Endodermal cell (in vitro differentiated cells): ENCODE measurements around the gene ALOXE3. TPM values are rescaled to one million over a fixed set of nuclear protein-coding genes. Genes with fewer than 3 reads are reported as not detected.

ENCODE experiments used
- DNase-seq: peaks from one replicate; pipeline ENCODE4 v3.0.0-alpha.2; 2017
- H3K27ac ChIP-seq: 2 replicates; pipeline ENCODE4 v1.5.1; 2013; ENCODE audit warnings: mild to moderate bottlenecking, low read depth, low read length, moderate library complexity
- H3K27me3 ChIP-seq: 2 replicates; pipeline ENCODE4 v1.6.1; 2013; ENCODE audit warnings: mild to moderate bottlenecking, low read length, moderate library complexity; ENCODE audit not compliant: insufficient read depth, control insufficient read depth, poor library complexity, severe bottlenecking
- H3K36me3 ChIP-seq: 2 replicates; pipeline ENCODE4 v1.7.0; 2013; ENCODE audit warnings: mild to moderate bottlenecking, low read length, moderate library complexity; ENCODE audit not compliant: control insufficient read depth, insufficient read depth
- H3K4me1 ChIP-seq: one replicate; pipeline ENCODE4 v1.7.0; 2013; ENCODE audit warnings: low read length; ENCODE audit not compliant: control insufficient read depth, insufficient read depth
- H3K4me3 ChIP-seq: 2 replicates; pipeline ENCODE4 v1.5.1; 2013; ENCODE audit warnings: mild to moderate bottlenecking, low read length, moderate library complexity
- H3K9ac ChIP-seq: 2 replicates; pipeline ENCODE4 v1.6.1; 2013; ENCODE audit warnings: mild to moderate bottlenecking, low read length, moderate library complexity; ENCODE audit not compliant: poor library complexity, severe bottlenecking; ENCODE audit errors: extremely low read depth
- H3K9me3 ChIP-seq: 2 replicates; pipeline ENCODE4 v1.6.1; 2013; ENCODE audit warnings: mild to moderate bottlenecking, low read length, moderate library complexity; ENCODE audit not compliant: control insufficient read depth
- H3K27ac Mint-ChIP-seq: 2 replicates; pipeline ENCODE4 v1.8.0; 2020; ENCODE audit warnings: mixed read lengths
- H3K27me3 Mint-ChIP-seq: 2 replicates; pipeline ENCODE4 v1.8.0; 2021; ENCODE audit warnings: mild to moderate bottlenecking, mixed read lengths; ENCODE audit not compliant: insufficient read depth
- H3K36me3 Mint-ChIP-seq: 2 replicates; pipeline ENCODE4 v1.8.0; 2020; ENCODE audit warnings: low read depth, mixed read lengths
- H3K4me1 Mint-ChIP-seq: 2 replicates; pipeline ENCODE4 v1.8.0; 2020; ENCODE audit warnings: mixed read lengths
- H3K4me3 Mint-ChIP-seq: 2 replicates; pipeline ENCODE4 v1.8.0; 2020; ENCODE audit warnings: mild to moderate bottlenecking, moderate library complexity, mixed read lengths
- H3K9me3 Mint-ChIP-seq: 2 replicates; pipeline ENCODE4 v1.8.0; 2020; ENCODE audit warnings: mild to moderate bottlenecking, mixed read lengths
- WGBS, 2 experiments: methylation state at CpG; one replicate each; pipeline versions ENCODE4 v1.1.5 to v1.1.7; 2013; ENCODE audit warnings: missing lambda C conversion rate in 2 of 2, mixed read lengths in 1 of 2; ENCODE audit not compliant: insufficient coverage in 1 of 2, insufficient read length in 1 of 2; 5-methylcytosine and 5-hydroxymethylcytosine counted together
- microRNA-seq: library from miRNA; unstranded; fragments of <30 nt; microRNA quantifications from one replicate; pipeline ENCODE4 v1.2.0, GENCODE V29; 2020; ENCODE audit warnings: borderline microRNAs expressed
- total RNA-seq, 2 donors: library from RNA; stranded (reverse); fragmentation: NEBNext Ultra II Directional in 1 of 2; extraction: Animal tissue kit (Norgen Biotek cat#: 25700) in 1 of 2; gene quantifications; 2 replicates in 1 of 2; 3 replicates in 1 of 2; pipeline ENCODE4 v1.2.1, GENCODE V29; 2021
- TF ChIP-seq, protein P1 (sequence below): fragments of 200-600 bp; sonication (generic); conservative IDR thresholded peaks from 2 replicates; pipeline ENCODE4 v1.5.0; 2021; ENCODE audit warnings: antibody characterized with exemption, mild to moderate bottlenecking

Gene ALOXE3
- total RNA-seq, 2 donors from 2014 or later: 0.13 to 0.49 TPM

DNA sequence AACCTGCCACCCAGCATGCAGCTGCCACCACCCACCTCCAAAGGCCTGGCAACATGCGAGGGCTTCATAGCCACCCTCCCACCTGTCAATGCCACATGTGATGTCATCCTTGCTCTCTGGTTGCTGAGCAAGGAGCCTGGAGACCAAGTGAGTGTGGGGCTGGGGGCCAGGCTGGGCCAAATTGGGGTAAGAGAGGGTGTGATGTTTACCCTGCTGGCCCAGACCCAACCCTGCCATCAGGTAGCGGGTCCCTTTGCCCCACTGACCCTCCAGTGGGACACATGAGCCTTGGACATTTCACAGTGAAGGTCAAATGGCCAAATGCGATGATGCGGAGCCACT is 70.6 kb downstream of the ALOXE3 start:
- Mint-ChIP-seq H3K4me3 (no peak overlapping the region), H3K27me3 (peaks cover 64% of the 10 kb centered on the region), H3K9me3 (no peaks in the 10 kb centered on the region), H3K27ac (no peak overlapping the region), H3K36me3 (no peaks in the 10 kb centered on the region), H3K4me1 (no peaks in the 10 kb centered on the region)
- 90 to 94% methylated on average over 4 of the region's 4 CpGs for WGBS, 2 experiments
- H3K27ac ChIP-seq: no peak overlapping the region
- H3K9ac ChIP-seq: no peak overlapping the region
- peaks cover 36% of the 10 kb centered on the region for H3K27me3 ChIP-seq
- H3K4me1 ChIP-seq: no peaks in the 10 kb centered on the region
- no peak overlapping the region for H3K4me3 ChIP-seq
- H3K36me3 ChIP-seq: no peaks in the 10 kb centered on the region
- TF ChIP-seq, protein P1, sequence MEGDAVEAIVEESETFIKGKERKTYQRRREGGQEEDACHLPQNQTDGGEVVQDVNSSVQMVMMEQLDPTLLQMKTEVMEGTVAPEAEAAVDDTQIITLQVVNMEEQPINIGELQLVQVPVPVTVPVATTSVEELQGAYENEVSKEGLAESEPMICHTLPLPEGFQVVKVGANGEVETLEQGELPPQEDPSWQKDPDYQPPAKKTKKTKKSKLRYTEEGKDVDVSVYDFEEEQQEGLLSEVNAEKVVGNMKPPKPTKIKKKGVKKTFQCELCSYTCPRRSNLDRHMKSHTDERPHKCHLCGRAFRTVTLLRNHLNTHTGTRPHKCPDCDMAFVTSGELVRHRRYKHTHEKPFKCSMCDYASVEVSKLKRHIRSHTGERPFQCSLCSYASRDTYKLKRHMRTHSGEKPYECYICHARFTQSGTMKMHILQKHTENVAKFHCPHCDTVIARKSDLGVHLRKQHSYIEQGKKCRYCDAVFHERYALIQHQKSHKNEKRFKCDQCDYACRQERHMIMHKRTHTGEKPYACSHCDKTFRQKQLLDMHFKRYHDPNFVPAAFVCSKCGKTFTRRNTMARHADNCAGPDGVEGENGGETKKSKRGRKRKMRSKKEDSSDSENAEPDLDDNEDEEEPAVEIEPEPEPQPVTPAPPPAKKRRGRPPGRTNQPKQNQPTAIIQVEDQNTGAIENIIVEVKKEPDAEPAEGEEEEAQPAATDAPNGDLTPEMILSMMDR: no peak
- no peaks in the 10 kb centered on the region for H3K9me3 ChIP-seq
- DNase-seq: no peak

DNA sequence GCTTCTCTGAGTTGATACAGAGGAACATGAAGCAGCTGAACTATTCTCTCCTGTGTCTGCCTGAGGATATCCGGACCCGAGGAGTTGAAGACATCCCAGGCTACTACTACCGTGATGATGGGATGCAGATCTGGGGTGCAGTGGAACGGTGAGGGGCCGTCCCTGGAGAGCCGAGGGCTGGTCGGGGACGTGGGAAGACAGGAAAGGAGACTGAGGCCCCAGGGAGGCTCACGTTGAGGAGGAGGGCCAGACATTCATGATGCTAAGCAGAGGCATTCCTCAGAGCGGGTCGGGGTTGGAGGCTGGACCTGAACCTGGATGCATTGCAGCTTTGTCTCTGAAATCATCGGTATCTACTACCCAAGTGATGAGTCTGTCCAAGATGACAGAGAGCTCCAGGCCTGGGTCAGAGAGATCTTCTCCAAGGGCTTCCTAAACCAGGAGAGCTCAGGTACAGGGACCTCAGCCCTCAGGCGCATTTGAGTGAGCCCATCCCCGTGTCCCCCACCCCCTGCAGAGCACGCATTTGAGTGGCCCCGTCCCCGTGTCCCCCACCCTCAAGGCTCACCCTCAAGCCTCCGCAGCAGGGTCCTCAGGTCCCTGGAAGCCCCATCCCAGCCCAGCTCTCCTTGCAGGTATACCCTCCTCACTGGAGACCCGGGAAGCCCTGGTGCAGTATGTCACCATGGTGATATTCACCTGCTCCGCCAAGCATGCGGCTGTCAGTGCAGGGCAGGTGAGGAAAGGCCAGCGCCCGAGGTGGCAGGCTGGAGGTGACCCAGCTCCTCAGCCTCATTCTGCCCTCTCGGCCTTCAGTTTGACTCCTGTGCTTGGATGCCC is 71.2 kb downstream of the ALOXE3 start:
- TF ChIP-seq, protein P1: no peak

DNA sequence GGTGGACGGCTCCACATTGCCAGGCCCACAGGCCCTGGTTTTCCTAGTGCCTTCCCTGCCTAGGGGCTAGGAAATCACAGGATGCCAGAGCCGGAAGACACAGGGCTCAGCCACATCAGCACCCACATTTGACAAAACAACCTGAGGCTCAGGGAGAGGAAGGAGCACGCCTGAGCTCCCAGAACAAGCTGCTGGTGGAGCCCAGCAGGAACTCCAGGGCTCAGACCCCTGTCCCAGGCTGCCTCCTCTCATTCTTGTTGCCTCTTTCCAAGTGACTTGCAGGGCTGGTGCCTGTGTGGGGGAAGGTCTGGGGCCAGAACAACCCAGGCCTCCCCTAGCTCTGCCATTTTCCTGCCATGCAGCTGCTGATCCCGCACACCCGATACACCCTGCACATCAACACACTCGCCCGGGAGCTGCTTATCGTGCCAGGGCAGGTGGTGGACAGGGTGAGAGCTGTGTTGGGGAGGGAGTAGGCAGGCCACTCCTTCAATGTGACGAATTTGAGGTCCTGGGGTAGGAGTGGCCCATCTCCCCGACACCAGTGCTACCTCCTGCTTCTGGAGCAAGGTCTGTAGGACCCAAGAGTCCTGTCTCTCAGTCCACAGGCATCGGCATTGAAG is 71.9 kb downstream of the ALOXE3 start:
- peaks cover 58% of the 10 kb centered on the region for H3K27me3 Mint-ChIP-seq
- no peaks in the 10 kb centered on the region for H3K4me1 Mint-ChIP-seq
- WGBS, 2 experiments: 87 to 94% methylated on average over 6 to 11 of the region's 11 CpGs

More for the DNA sequence above, 71.2 kb downstream of the ALOXE3 start:
- no peak overlapping the region for H3K27ac Mint-ChIP-seq
- Histone ChIP-seq H3K27ac (no peak overlapping the region), H3K4me3 (no peak overlapping the region), H3K9me3 (no peaks in the 10 kb centered on the region), H3K36me3 (no peaks in the 10 kb centered on the region), H3K27me3 (peaks cover 33% of the 10 kb centered on the region), H3K9ac (no peak overlapping the region), H3K4me1 (no peaks in the 10 kb centered on the region)
- no peaks in the 10 kb centered on the region for H3K9me3 Mint-ChIP-seq
- 85 to 86% methylated on average over 15 to 24 of the region's 24 CpGs for WGBS, 2 experiments
- H3K4me1 Mint-ChIP-seq: no peaks in the 10 kb centered on the region
- H3K36me3 Mint-ChIP-seq: no peaks in the 10 kb centered on the region
- no peak overlapping the region for H3K4me3 Mint-ChIP-seq
- peaks cover 64% of the 10 kb centered on the region for H3K27me3 Mint-ChIP-seq
- no peak for DNase-seq

More for the DNA sequence above, 71.9 kb downstream of the ALOXE3 start:
- no peaks in the 10 kb centered on the region for H3K4me1 ChIP-seq
- Mint-ChIP-seq H3K36me3 (no peaks in the 10 kb centered on the region), H3K27ac (no peak overlapping the region), H3K4me3 (no peak overlapping the region), H3K9me3 (no peaks in the 10 kb centered on the region)
- no peaks in the 10 kb centered on the region for H3K36me3 ChIP-seq
- TF ChIP-seq, protein P1: no peak
- no peak overlapping the region for H3K4me3 ChIP-seq
- no peak overlapping the region for H3K27ac ChIP-seq
- H3K9ac ChIP-seq: no peak overlapping the region
- H3K27me3 ChIP-seq: peaks cover 26% of the 10 kb centered on the region
- DNase-seq: no peak
- no peaks in the 10 kb centered on the region for H3K9me3 ChIP-seq

Small RNA genes lying within 50 kb of the gene (microRNA-seq; reads per million reads assigned to microRNA genes)
- gene MIR4314 (not detected), gene MIR6883 (not detected)

Other genes starting within 250 kb of the ALOXE3 start
- gene CHD3, start 229.7 kb downstream of the ALOXE3 start, total RNA-seq: 10 to 100 TPM; 55.0 to 64.1 TPM
- 1 to 10 TPM; 1.1 to 1.6 TPM for gene RNF227, start 202.2 kb downstream of the ALOXE3 start, total RNA-seq
- gene KCNAB3, start 188.7 kb downstream of the ALOXE3 start, total RNA-seq: 1 to 10 TPM; 4.0 to 6.5 TPM
- 100 to 1,000 TPM; 150 to 170 TPM for gene TRAPPC1, start 186.6 kb downstream of the ALOXE3 start, total RNA-seq
- 10 to 100 TPM; 47.5 to 57.4 TPM for gene CNTROB, start 186.3 kb downstream of the ALOXE3 start, total RNA-seq
- gene GUCY2D, start 115.9 kb downstream of the ALOXE3 start, total RNA-seq: 1 to 10 TPM; 1.2 to 1.6 TPM
- not detected for gene ALOX15B, start 79.5 kb downstream of the ALOXE3 start, total RNA-seq
- gene ALOX12B, start 30.8 kb downstream of the ALOXE3 start, total RNA-seq: 1 to 10 TPM in 1 of 2 donors, under 1 TPM in 1; 0.95 to 1.2 TPM
- 1 to 10 TPM in 1 of 2 donors, under 1 TPM in 1; 0.40 to 2.2 TPM for gene HES7, start 5.6 kb upstream of the ALOXE3 start, total RNA-seq
- gene PER1, start 33.9 kb upstream of the ALOXE3 start, total RNA-seq: 10 to 100 TPM; 38.3 to 53.7 TPM
- gene VAMP2, start 44.4 kb upstream of the ALOXE3 start, total RNA-seq: 10 to 100 TPM; 32.1 to 32.2 TPM
- 10 to 100 TPM; 26.2 to 27.7 TPM for gene TMEM107, start 57.9 kb upstream of the ALOXE3 start, total RNA-seq
- 1 to 10 TPM; 4.1 to 5.5 TPM for gene BORCS6, start 71.7 kb upstream of the ALOXE3 start, total RNA-seq
- 100 to 1,000 TPM in 1 of 2 donors, 10 to 100 TPM in 1; 90.5 to 122 TPM for gene AURKB, start 92.1 kb upstream of the ALOXE3 start, total RNA-seq
- 10 to 100 TPM; 46.4 to 63.1 TPM for gene CTC1, start 129.5 kb upstream of the ALOXE3 start, total RNA-seq
- gene PFAS, start 130.8 kb upstream of the ALOXE3 start, total RNA-seq: 100 to 1,000 TPM; 119 to 158 TPM
- gene RANGRF, start 170.2 kb upstream of the ALOXE3 start, total RNA-seq: 10 to 100 TPM; 34.0 to 36.3 TPM
- 1 to 10 TPM; 5.6 to 10.0 TPM for gene SLC25A35, start 176.9 kb upstream of the ALOXE3 start, total RNA-seq
- 1 to 10 TPM; 4.1 to 9.2 TPM for gene ARHGEF15, start 191.7 kb upstream of the ALOXE3 start, total RNA-seq
- gene ODF4, start 221.3 kb upstream of the ALOXE3 start, total RNA-seq: not detected